Measurements from ENCODE around the gene MAP3K21. TPM values are rescaled to one million over a fixed set of nuclear protein-coding genes. Genes with fewer than 3 reads are reported as not detected.

Gene MAP3K21
- total and polyA plus RNA-seq, 7 donors, result 0.04 to 0.49 (median 0.13) TPM

- intact Hi-C loops (cut with DNase I), result no loop called here
- no peak overlapping the region for H3K27ac ChIP-seq
Observed at GRCh38 chr1:233294913-233295236, 32.6 kb upstream of the MAP3K21 start.

GRCh38 chr1:233295237-233295974, 32.1 kb upstream of the MAP3K21 start, which contains the start of gene PCNX2:
Gene PCNX2 (minus strand): TSS chr1:233295725. CDS start chr1:233295478, 247 bp downstream.
- DNase-seq, result peak in 1 of 2 donors; percentile 48

More at GRCh38 chr1:233294913-233295236, 32.6 kb upstream of the MAP3K21 start:
- DNase-seq (no peak), ATAC-seq (no peak)
- Histone ChIP-seq H3K4me3 (peak overlapping the region; percentile 64), H3K9me3 (no peaks in the 10 kb centered on the region), H3K36me3 (ENCODE audit: insufficient read depth in 1 of 2, low read depth in 1 of 2) (no peaks in the 10 kb centered on the region), H3K4me1 (no peaks in the 10 kb centered on the region), H3K27me3 (ENCODE audit: insufficient read depth in 3 of 3, low read length in 2 of 3) (peaks cover 0 to 53% (median 8%) of the 10 kb centered on the region in 3 donors)
- TF ChIP-seq CTCF (IDR thresholded peaks at IDR 0.05), result no peak
- WGBS, 3 donors, result 8 to 14% (median 9%) methylated on average over 8 of the region's 8 CpGs

GRCh38 chr1:233295975-233296322, 31.6 kb upstream of the MAP3K21 start:
- intact Hi-C loops (cut with DNase I), result no loop called here
- peak overlapping the region; percentile 64 for H3K4me3 ChIP-seq
- no peak for TF ChIP-seq CTCF (IDR thresholded peaks at IDR 0.05)

More at GRCh38 chr1:233295237-233295974, 32.1 kb upstream of the MAP3K21 start, which contains the start of gene PCNX2:
- WGBS, 3 donors, result 1% methylated on average over 41 to 54 of the region's 54 CpGs
- Histone ChIP-seq H3K4me1 (no peaks in the 10 kb centered on the region), H3K27ac (no peak within 1 kb of the TSS), H3K27me3 (ENCODE audit: insufficient read depth in 3 of 3, low read length in 2 of 3) (peaks cover 0 to 53% (median 8%) of the 10 kb centered on the region in 3 donors), H3K4me3 (peak within 1 kb of the TSS; percentile 64), H3K9me3 (no peaks in the 10 kb centered on the region), H3K36me3 (ENCODE audit: insufficient read depth in 1 of 2, low read depth in 1 of 2) (no peaks in the 10 kb centered on the region)
- no peak for TF ChIP-seq CTCF (IDR thresholded peaks at IDR 0.05)
- ATAC-seq, result no peak
- intact Hi-C loops (cut with DNase I), result no loop called here

GRCh38 chr1:233299450-233299849, 28.1 kb upstream of the MAP3K21 start:
- no peaks in the 10 kb centered on the region for H3K36me3 ChIP-seq (ENCODE audit: insufficient read depth in 1 of 2, low read depth in 1 of 2)
- WGBS, 3 donors, result 85 to 92% (median 87%) methylated on average over 5 of the region's 5 CpGs
- TF ChIP-seq CTCF (IDR thresholded peaks at IDR 0.05), result no peak
- ATAC-seq (no peak), DNase-seq (no peak)
- no peaks in the 10 kb centered on the region for H3K4me1 ChIP-seq
- H3K4me3 ChIP-seq, result no peak overlapping the region
- H3K27me3 ChIP-seq (ENCODE audit: insufficient read depth in 3 of 3, low read length in 2 of 3), result peaks cover 0 to 48% (median 8%) of the 10 kb centered on the region in 3 donors
- no peaks in the 10 kb centered on the region for H3K9me3 ChIP-seq
- intact Hi-C loops (cut with DNase I), result no loop called here
- H3K27ac ChIP-seq, result no peak overlapping the region

More at GRCh38 chr1:233295975-233296322, 31.6 kb upstream of the MAP3K21 start:
- WGBS, 3 donors, result 7 to 9% (median 7%) methylated on average over 4 to 5 of the region's 5 CpGs
- no peak for ATAC-seq
- no peak overlapping the region for H3K27ac ChIP-seq
- no peak for DNase-seq
- H3K36me3 ChIP-seq (ENCODE audit: insufficient read depth in 1 of 2, low read depth in 1 of 2), result no peaks in the 10 kb centered on the region
- no peaks in the 10 kb centered on the region for H3K4me1 ChIP-seq
- H3K27me3 ChIP-seq (ENCODE audit: insufficient read depth in 3 of 3, low read length in 2 of 3), result peaks cover 0 to 53% (median 8%) of the 10 kb centered on the region in 3 donors
- no peaks in the 10 kb centered on the region for H3K9me3 ChIP-seq

Data from psoas muscle (tissue), 8 donors.